Measurements from ENCODE around the gene ZC3H7A.
"Not testable (repeated sequence)": the region's sequence is repeated elsewhere in the genome, so short reads cannot be mapped to it uniquely, and the experiment has no call there.

The ZC3H7A gene

DNA sequence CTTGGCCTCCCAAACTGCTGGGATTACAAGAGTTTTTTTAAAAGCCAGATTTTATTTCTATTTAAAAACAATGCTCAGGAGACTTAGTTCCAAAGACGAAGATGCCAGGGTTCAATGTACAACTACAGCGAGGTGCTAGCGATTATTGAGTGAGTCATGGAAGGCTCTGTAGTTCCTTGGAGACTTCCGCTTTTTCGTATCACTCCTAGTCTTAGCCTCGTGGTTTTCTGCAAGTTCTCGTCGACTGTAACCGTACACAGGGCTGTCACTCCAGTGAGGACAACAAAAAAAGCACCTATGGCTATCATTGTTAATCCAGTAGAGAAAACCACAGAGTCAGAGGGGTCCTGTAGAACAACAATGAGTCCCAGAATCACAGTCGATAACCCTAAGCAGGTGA lies 22.7 kb upstream of the ZC3H7A start:
- Histone ChIP-seq H3K27ac (no peak overlapping the region), H3K4me3 (no peak overlapping the region)
- DNase-seq (ENCODE audit: low spot score), result no peak
- TF ChIP-seq, protein P1, sequence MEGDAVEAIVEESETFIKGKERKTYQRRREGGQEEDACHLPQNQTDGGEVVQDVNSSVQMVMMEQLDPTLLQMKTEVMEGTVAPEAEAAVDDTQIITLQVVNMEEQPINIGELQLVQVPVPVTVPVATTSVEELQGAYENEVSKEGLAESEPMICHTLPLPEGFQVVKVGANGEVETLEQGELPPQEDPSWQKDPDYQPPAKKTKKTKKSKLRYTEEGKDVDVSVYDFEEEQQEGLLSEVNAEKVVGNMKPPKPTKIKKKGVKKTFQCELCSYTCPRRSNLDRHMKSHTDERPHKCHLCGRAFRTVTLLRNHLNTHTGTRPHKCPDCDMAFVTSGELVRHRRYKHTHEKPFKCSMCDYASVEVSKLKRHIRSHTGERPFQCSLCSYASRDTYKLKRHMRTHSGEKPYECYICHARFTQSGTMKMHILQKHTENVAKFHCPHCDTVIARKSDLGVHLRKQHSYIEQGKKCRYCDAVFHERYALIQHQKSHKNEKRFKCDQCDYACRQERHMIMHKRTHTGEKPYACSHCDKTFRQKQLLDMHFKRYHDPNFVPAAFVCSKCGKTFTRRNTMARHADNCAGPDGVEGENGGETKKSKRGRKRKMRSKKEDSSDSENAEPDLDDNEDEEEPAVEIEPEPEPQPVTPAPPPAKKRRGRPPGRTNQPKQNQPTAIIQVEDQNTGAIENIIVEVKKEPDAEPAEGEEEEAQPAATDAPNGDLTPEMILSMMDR (IDR thresholded peaks at IDR 0.05), result no peak

DNA sequence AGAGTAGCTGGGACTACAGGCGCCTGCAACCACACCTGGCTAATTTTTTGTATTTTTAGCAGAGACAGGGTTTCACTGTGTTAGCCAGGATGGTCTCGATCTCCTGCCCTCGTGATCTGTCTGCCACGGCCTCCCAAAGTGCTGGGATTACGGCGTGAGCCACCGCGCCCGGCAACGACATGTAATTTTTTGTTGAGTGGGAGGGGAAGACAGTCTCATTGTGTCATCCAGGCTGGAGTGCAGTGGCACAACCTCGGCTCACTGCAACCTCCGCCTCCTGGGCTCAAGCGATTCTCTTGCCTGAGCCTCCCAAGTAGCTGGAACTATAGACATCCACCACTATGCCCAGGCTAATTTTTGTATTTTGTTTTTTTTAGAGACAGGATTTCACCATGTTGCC lies 21.9 kb upstream of the ZC3H7A start:
- H3K27ac ChIP-seq; H3K4me3 ChIP-seq; DNase-seq (ENCODE audit: low spot score): not testable (repeated sequence)

DNA sequence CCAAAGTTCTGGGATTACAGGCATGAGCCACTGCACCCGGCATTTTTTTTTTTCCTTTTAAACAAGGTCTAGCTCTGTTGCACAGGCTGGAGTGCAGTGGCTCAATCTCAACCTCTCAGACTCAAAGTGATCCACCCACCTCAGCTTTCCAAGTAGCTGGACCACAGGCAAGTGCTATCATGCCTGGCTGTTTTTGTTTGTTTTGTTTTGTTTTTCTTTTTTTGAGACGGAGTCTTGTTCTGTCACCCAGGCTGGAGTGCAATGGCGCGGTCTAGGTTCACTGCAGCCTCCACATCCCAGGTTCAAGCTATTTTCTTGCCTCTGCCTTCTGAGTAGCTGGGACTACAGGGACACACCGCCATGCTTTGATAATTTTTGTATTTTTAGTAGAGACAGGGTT lies 19.1 kb upstream of the ZC3H7A start:
- TF ChIP-seq, protein P1 (IDR thresholded peaks at IDR 0.05), result no peak
- H3K4me3 ChIP-seq, result no peak overlapping the region
- DNase-seq (ENCODE audit: low spot score), result no peak
- H3K27ac ChIP-seq, result no peak overlapping the region

DNA sequence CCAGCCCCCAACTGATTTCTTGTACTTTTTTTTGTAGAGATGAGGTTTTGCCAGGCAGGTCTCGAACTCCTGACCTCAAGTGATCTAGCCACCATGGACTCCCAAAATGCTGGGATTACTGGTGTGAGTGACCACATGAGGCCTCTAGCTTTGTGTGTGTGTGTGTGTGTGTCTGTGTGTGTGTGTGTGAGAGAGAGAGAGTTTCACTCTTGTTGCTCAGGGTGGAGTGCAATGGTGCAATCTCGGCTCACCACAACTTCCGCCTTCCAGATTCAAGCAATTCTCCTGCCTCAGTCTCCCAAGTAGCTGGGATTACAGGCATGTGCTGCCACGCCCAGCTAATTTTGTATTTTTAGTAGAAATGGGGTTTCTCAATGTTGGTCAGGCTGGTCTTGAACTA lies 17.7 kb upstream of the ZC3H7A start:
- not testable (repeated sequence) for DNase-seq (ENCODE audit: low spot score); H3K27ac ChIP-seq

DNA sequence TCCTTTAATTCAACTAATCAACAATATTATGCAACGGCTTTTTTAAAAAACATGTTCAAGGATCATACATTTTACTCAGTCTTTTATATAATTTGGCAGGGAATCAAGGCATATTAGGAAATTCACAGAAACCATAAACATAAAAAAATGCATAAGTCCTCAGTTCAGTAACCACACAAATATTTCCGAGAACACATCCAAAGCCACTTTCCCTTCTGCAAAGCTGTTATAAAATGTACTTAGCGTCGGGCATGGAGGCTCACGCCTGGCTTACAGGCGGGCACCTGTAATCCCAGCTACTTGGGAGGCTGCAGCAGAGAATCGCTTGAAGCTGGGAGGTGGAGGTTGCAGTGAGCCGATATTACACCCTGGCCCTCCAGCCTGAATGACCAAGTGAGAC lies 9.7 kb upstream of the ZC3H7A start:
- TF ChIP-seq, protein P1 (IDR thresholded peaks at IDR 0.05), result no peak
- H3K27ac ChIP-seq, result no peak overlapping the region
- DNase-seq (ENCODE audit: low spot score), result no peak

More for the DNA sequence above, 17.7 kb upstream of the ZC3H7A start:
- not testable (repeated sequence) for H3K4me3 ChIP-seq

DNA sequence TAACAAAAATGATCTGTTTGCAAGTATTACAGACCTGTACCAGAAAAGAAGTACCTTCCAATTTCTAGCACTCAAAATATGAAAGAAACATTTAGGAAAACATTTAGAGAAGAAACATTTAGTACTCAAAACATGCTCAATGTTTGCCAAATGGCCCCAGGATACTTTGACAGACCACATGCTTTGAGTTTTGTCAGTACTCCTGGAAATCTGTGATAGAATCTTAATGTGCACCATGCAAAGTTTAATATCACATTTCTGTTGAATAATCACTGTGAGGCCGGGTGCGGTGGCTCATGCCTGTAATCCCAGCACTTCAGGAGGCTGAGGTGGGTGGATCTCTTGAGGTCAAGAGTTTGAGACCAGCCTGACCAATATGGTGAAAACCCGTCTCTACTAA lies 8.5 kb upstream of the ZC3H7A start:
- DNase-seq (ENCODE audit: low spot score), result no peak
- Histone ChIP-seq H3K27ac (no peak overlapping the region), H3K4me3 (no peak overlapping the region)
- TF ChIP-seq, protein P1 (IDR thresholded peaks at IDR 0.05), result no peak

More for the DNA sequence above, 9.7 kb upstream of the ZC3H7A start:
- no peak overlapping the region for H3K4me3 ChIP-seq

DNA sequence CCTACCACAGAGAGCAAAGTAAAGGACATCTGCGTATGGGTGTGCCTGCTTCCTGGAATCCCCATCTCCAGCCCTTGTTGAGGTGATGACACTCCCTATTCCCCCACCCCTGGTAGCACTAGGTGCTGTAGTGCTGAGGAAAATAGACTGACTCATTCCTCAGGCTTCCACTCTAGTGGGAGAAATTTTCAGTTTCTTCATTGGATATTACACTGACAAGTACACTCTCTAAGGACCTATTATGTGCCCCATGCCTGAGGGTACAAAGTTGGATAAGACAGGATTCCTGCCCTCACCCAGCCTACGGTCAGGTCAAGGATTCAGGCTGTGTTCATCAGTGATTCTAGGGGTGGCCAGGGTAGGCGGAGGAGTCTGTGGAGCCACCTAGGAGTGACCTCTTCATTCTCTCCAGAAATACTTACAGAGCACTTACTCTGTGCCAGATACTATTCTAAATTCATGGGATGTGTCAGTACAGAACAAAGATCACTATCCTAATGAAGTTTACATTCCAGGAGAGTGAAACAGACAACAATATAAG lies 4.5 kb upstream of the ZC3H7A start:
- no peak for DNase-seq (ENCODE audit: low spot score)
- H3K27ac ChIP-seq, result no peak overlapping the region
- TF ChIP-seq, protein P1 (IDR thresholded peaks at IDR 0.05), result no peak
- no peak overlapping the region for H3K4me3 ChIP-seq

- DNase-seq (ENCODE audit: low spot score), result no peak
- TF ChIP-seq, protein P1 (IDR thresholded peaks at IDR 0.05), result no peak
- Histone ChIP-seq H3K27ac (peak overlapping the region in 1 of 2 donors; percentile 42), H3K4me3 (no peak overlapping the region)
Observed at GRCh38 chr16:11800382-11800718, 3.3 kb upstream of the ZC3H7A start.
